GM19455 (cell line): ENCODE results near the gene LZTS2.

ENCODE experiments used
- ATAC-seq: cut with Tn5 transposase; IDR thresholded peaks from one replicate; pipeline ENCODE4 v1.9.1; 2021; ENCODE audit not compliant: unreplicated experiment

The LZTS2 gene

GRCh38 chr10:101012525-101013364 lies 13.1 kb downstream of the LZTS2 start:
- ATAC-seq = peak; percentile 80

GRCh38 chr10:101013365-101013825 lies 13.8 kb downstream of the LZTS2 start:
- ATAC-seq = no peak

- ATAC-seq = no peak
These were observed 14.7 kb downstream of the LZTS2 start for GRCh38 chr10:101014230-101014884.

GRCh38 chr10:101014966-101015581 lies 15.5 kb downstream of the LZTS2 start:
- no peak for ATAC-seq

- ATAC-seq = no peak
These were observed 16.0 kb downstream of the LZTS2 start for GRCh38 chr10:101015582-101015973.

GRCh38 chr10:101016814-101017213 lies 17.2 kb downstream of the LZTS2 start:
- no peak for ATAC-seq

- ATAC-seq = no peak
These were observed 18.6 kb downstream of the LZTS2 start for GRCh38 chr10:101018118-101018599.

GRCh38 chr10:101018600-101019439 lies 19.2 kb downstream of the LZTS2 start:
- no peak for ATAC-seq

- no peak for ATAC-seq
These were observed 19.8 kb downstream of the LZTS2 start for GRCh38 chr10:101019440-101019703.

- no peak for ATAC-seq
These were observed 20.9 kb downstream of the LZTS2 start for GRCh38 chr10:101020427-101021075.

GRCh38 chr10:101021239-101021638 lies 21.6 kb downstream of the LZTS2 start:
- ATAC-seq = no peak

GRCh38 chr10:101021692-101022251 lies 22.2 kb downstream of the LZTS2 start:
- no peak for ATAC-seq

- no peak for ATAC-seq
These were observed 23.5 kb downstream of the LZTS2 start for GRCh38 chr10:101022967-101023705.

GRCh38 chr10:101027106-101027720 lies 27.6 kb downstream of the LZTS2 start:
- no peak for ATAC-seq

GRCh38 chr10:101028446-101029337 lies 29.1 kb downstream of the LZTS2 start:
- no peak for ATAC-seq

- no peak for ATAC-seq
These were observed 30.1 kb downstream of the LZTS2 start for GRCh38 chr10:101029520-101030295.

- no peak for ATAC-seq
These were observed 31.0 kb downstream of the LZTS2 start for GRCh38 chr10:101030496-101031127.
